ENCODE measurements around the gene OR2F2.

OR2F2 gene

DNA sequence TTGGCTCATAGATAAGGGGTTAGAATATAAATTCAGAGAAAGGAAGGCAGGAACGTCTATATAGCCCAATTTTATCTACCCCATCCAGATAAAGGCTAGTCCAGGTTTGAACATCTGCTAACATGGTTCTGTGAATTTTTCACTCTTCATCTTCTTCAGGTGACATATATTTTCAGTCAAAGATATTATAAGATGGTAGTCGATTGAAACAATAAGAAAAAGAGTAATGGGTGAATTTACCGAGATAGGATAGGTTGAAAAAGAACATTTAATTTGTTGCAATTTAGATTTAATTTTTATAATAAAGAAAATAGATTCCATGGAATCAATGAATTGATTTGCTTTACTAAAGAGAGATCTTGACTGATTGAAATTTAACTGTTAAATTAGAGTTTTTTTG lies 19.5 kb downstream of the OR2F2 start, which contains the start of gene OR2F1:
Gene OR2F1 (plus strand): TSS at position 301 of the 400 bp plus-strand sequence. CDS start 5,127 bp downstream, outside the sequence.
- Histone ChIP-seq H3K9me2 (replicated peaks; ENCODE audit: insufficient read depth, low read length) (no peaks in the 10 kb centered on the region), H3K9ac (ENCODE audit: low read length) (no peak within 1 kb of the TSS), H3K4me1 (ENCODE audit: low read length) (no peaks in the 10 kb centered on the region), H3K36me3 (replicated peaks; ENCODE audit: insufficient read depth, low read length) (no peaks in the 10 kb centered on the region), H3K9me3 (replicated peaks; ENCODE audit: insufficient read depth, low read length) (no peaks in the 10 kb centered on the region), H4K20me1 (ENCODE audit: insufficient read depth, low read length) (no peaks in the 10 kb centered on the region), H3K4me2 (ENCODE audit: low read depth, low read length) (no peak within 1 kb of the TSS), H3K27ac (ENCODE audit: low read length) (no peak within 1 kb of the TSS), H2AFZ (ENCODE audit: low read length) (no peak within 1 kb of the TSS), H3K27me3 (replicated peaks; ENCODE audit: insufficient read depth, low read length) (no peaks in the 10 kb centered on the region), H3K4me3 (ENCODE audit: low read length) (no peak within 1 kb of the TSS), H3K79me2 (ENCODE audit: low read length) (no peaks in the 10 kb centered on the region), H3F3A (ENCODE audit: insufficient read depth, low read length) (no peaks in the 10 kb centered on the region)
- TF ChIP-seq, protein P1, sequence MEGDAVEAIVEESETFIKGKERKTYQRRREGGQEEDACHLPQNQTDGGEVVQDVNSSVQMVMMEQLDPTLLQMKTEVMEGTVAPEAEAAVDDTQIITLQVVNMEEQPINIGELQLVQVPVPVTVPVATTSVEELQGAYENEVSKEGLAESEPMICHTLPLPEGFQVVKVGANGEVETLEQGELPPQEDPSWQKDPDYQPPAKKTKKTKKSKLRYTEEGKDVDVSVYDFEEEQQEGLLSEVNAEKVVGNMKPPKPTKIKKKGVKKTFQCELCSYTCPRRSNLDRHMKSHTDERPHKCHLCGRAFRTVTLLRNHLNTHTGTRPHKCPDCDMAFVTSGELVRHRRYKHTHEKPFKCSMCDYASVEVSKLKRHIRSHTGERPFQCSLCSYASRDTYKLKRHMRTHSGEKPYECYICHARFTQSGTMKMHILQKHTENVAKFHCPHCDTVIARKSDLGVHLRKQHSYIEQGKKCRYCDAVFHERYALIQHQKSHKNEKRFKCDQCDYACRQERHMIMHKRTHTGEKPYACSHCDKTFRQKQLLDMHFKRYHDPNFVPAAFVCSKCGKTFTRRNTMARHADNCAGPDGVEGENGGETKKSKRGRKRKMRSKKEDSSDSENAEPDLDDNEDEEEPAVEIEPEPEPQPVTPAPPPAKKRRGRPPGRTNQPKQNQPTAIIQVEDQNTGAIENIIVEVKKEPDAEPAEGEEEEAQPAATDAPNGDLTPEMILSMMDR (IDR thresholded peaks at IDR 0.05; ENCODE audit: low read length), result no peak
- TF ChIP-seq EZH2phosphoT487 (IDR thresholded peaks at IDR 0.05; ENCODE audit: low read length) (no peak), EZH2 (optimal IDR thresholded peaks at IDR 0.05; ENCODE audit: low read depth, low read length) (no peak)
- no peak for DNase-seq

DNA sequence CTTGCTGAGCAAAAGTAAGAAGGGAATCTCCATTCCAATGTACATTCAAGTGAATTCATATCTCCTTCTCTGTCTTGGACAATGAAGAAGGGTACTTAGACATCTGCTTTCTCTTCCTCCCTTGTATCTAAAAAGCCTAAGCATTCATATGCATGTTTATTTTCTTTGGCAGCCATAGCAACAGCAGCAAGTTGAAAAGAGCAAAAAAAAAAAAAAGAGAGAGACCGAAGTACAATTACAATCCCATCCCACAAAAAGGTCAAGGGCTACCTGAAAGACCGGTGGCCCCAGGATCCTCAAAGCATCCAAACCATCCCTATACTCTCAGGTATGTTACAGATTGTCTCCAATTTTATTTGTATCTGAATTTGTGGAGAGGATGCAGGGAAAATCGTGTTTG lies 23.7 kb downstream of the OR2F2 start:
- no peak overlapping the region for H3K27ac ChIP-seq (ENCODE audit: low read length)
- no peak overlapping the region for H2AFZ ChIP-seq (ENCODE audit: low read length)
- no peaks in the 10 kb centered on the region for H3K9me2 ChIP-seq (replicated peaks; ENCODE audit: insufficient read depth, low read length)
- no peak overlapping the region for H3K9ac ChIP-seq (ENCODE audit: low read length)
- H3K4me1 ChIP-seq (ENCODE audit: low read length), result no peaks in the 10 kb centered on the region
- no peak for DNase-seq
- TF ChIP-seq, protein P1 (IDR thresholded peaks at IDR 0.05; ENCODE audit: low read length), result no peak
- TF ChIP-seq EZH2 (optimal IDR thresholded peaks at IDR 0.05; ENCODE audit: low read depth, low read length) (no peak), EZH2phosphoT487 (IDR thresholded peaks at IDR 0.05; ENCODE audit: low read length) (no peak)
- no peak overlapping the region for H3K4me3 ChIP-seq (ENCODE audit: low read length)
- no peaks in the 10 kb centered on the region for H3K27me3 ChIP-seq (replicated peaks; ENCODE audit: insufficient read depth, low read length)
- no peaks in the 10 kb centered on the region for H3F3A ChIP-seq (ENCODE audit: insufficient read depth, low read length)
- no peaks in the 10 kb centered on the region for H4K20me1 ChIP-seq (ENCODE audit: insufficient read depth, low read length)
- H3K36me3 ChIP-seq (replicated peaks; ENCODE audit: insufficient read depth, low read length), result no peaks in the 10 kb centered on the region
- no peaks in the 10 kb centered on the region for H3K79me2 ChIP-seq (ENCODE audit: low read length)
- H3K9me3 ChIP-seq (replicated peaks; ENCODE audit: insufficient read depth, low read length), result no peaks in the 10 kb centered on the region
- H3K4me2 ChIP-seq (ENCODE audit: low read depth, low read length), result no peak overlapping the region

DNA sequence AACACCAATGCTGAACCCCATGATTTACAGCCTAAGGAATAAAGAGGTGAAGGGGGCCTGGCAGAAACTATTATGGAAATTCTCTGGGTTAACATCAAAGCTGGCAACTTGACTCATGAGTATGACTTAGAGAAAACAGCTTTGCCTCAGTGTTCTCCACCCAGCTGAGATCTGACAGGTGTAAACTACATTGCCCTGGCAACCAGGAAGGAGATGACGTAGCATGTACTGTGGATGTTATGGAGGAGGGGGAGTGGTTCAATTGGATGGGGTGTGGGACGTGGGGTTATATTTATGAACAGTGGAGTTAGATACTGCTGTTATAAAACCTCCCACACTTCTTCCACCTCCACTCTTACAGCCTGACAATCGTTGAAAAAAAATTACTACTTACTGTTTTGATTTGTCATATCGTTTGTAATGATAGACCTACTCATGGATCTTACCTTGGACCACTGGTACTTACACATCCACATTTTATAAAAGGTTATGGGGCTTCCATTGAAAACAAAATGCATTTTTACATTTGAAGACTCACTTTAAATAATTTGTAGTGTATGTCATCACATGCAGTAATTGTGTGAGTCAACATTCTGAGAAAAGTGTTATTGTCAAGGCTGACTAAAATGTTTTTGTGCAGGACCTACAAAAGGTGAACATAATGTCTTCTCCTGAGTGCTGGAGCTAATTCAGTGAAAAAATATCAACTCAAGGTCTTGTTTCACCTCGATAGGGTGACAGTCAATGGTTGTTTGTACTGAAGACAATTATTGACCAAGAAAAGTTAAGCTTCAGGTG lies 26.0 kb downstream of the OR2F2 start:
- Histone ChIP-seq H3K27me3 (replicated peaks; ENCODE audit: insufficient read depth, low read length) (no peaks in the 10 kb centered on the region), H3K9ac (ENCODE audit: low read length) (no peak overlapping the region), H4K20me1 (ENCODE audit: insufficient read depth, low read length) (no peaks in the 10 kb centered on the region), H2AFZ (ENCODE audit: low read length) (no peak overlapping the region), H3K9me2 (replicated peaks; ENCODE audit: insufficient read depth, low read length) (no peaks in the 10 kb centered on the region), H3K4me2 (ENCODE audit: low read depth, low read length) (no peak overlapping the region), H3K4me1 (ENCODE audit: low read length) (no peaks in the 10 kb centered on the region), H3K4me3 (ENCODE audit: low read length) (no peak overlapping the region), H3K9me3 (replicated peaks; ENCODE audit: insufficient read depth, low read length) (no peaks in the 10 kb centered on the region), H3K27ac (ENCODE audit: low read length) (no peak overlapping the region), H3F3A (ENCODE audit: insufficient read depth, low read length) (no peaks in the 10 kb centered on the region), H3K36me3 (replicated peaks; ENCODE audit: insufficient read depth, low read length) (no peaks in the 10 kb centered on the region), H3K79me2 (ENCODE audit: low read length) (no peaks in the 10 kb centered on the region)
- no peak for DNase-seq
- TF ChIP-seq EZH2 (optimal IDR thresholded peaks at IDR 0.05; ENCODE audit: low read depth, low read length) (no peak), EZH2phosphoT487 (IDR thresholded peaks at IDR 0.05; ENCODE audit: low read length) (no peak)
- TF ChIP-seq, protein P1 (IDR thresholded peaks at IDR 0.05; ENCODE audit: low read length), result no peak

All from MM.1S (cell line).